LNCAP (cell line): ENCODE results near the gene JPT2.

ENCODE experiments used
- TF ChIP-seq, protein P1 (sequence below): fragments of 450-650 bp; IDR thresholded peaks from 2 replicates; pipeline ENCODE4 v1.5.1; 2017; ENCODE audit warnings: mild to moderate bottlenecking

JPT2 gene

DNA sequence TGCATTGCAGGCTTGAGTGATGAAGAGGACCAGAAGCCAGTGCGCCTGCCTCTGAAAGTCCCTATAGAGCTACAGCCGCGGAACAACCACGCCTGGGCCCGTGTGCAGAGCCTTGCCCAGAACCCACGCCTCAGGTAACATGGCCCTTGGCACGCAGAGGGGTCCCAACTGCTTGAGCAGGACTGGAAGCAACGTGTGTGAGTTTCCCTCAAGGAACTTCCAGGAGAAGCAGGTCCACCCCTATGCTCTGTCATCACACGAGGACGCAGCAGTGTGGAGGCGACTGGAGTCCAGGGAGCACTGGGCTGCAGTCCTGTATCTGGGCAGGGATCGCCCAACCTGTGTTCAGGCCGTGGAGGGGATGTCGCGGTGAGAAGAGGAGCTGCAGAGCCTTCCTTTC, 25.1 kb upstream of the JPT2 start:
- TF ChIP-seq, protein P1, sequence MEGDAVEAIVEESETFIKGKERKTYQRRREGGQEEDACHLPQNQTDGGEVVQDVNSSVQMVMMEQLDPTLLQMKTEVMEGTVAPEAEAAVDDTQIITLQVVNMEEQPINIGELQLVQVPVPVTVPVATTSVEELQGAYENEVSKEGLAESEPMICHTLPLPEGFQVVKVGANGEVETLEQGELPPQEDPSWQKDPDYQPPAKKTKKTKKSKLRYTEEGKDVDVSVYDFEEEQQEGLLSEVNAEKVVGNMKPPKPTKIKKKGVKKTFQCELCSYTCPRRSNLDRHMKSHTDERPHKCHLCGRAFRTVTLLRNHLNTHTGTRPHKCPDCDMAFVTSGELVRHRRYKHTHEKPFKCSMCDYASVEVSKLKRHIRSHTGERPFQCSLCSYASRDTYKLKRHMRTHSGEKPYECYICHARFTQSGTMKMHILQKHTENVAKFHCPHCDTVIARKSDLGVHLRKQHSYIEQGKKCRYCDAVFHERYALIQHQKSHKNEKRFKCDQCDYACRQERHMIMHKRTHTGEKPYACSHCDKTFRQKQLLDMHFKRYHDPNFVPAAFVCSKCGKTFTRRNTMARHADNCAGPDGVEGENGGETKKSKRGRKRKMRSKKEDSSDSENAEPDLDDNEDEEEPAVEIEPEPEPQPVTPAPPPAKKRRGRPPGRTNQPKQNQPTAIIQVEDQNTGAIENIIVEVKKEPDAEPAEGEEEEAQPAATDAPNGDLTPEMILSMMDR: no peak

DNA sequence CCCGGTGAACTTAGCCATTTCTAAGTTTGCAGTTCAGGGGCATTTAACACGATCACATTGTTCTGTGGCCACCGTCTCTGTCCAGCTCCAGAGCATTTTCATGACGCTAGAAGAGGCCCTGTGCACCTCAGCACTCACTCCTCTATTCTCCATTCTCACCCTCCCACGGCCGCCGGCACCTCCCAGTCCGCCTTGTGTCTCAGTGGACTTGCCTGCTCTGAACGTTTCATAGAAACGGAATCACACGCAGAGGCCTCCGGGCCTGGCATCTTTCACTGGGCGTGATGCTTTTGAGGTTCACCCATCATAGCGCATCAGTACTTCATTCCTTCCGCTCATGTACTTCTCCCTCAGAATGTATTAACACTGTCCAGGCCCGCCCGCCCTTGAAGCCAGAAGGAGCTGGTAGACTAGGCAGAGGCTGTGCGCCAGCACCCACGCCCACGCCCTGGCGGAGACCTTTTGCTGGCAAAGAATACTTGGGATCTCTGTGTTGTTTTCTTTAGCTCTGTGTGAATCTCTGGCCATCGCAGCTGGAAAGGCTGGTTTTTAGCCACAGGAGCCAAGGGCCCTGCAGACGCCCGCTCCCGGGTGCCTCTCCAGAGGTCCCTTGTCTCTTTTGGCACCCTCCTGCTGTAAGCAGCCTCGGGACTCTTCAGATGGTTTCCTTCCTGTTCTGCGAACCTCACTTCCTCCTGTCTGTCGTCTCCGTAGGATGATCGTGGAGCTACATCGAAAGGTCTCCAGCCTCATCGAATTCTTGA, 23.4 kb upstream of the JPT2 start:
- TF ChIP-seq, protein P1: no peak

DNA sequence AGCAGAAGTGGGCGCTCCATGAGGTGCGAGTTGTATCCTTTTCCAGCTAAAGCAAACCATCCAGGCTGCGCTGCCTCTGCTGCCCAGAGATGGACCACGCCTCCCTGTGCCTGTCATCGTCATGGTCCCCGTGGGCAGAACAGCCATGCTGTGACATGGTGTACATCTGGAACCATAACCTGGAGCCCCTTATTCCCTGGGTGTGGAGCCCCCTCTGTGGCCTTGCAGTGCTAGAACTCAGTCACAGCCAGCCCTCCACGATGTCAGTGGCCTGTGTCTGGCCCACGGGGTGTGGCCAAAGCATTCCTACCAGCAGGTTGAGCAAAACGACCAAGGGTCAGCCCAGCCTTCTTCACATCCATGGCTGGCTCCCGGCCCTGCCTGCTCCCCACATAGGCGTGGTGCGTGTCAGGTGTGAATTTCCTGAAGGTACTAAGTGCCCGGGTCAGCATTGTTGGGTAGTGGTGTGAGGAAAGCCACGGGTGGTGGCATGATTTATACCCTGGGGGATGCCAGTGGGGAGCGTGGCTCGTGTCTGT, 22.7 kb upstream of the JPT2 start:
- TF ChIP-seq, protein P1: no peak

DNA sequence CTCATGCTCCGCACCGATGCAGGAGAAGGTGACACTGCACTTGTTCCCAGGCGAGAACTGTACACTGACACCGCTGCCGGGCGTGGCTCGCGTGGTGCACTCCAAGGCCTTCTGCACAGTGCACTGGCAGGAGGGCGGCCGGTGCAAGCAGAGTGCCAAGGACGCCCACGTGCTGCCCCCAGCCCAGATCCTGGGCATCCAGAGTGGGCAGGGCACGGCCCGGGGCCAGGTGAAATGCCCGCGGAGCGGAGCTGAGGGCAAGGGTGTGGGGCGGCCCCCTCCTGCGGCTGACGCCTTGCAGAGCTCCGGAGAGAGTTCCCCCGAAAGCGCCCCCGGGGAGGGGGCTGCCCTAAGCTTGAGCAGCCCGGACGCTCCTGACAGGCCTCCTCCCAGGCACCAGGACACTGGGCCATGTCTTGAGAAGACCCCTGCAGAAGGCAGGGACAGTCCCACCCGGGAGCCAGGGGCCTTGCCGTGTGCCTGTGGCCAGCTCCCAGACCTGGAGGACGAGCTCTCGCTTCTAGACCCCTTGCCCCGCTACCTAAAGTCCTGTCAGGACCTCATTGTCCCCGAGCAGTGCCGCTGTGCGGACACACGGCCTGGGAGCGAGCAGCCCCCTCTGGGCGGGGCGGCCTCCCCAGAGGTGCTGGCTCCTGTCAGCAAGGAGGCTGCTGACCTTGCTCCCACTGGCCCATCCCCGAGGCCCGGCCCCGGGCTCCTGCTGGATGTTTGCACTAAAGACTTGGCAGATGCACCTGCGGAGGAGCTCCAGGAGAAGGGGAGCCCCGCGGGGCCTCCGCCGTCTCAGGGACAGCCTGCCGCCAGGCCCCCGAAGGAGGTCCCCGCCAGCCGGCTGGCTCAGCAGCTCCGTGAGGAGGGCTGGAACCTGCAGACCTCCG, 21.9 kb upstream of the JPT2 start:
- TF ChIP-seq, protein P1: no peak

DNA sequence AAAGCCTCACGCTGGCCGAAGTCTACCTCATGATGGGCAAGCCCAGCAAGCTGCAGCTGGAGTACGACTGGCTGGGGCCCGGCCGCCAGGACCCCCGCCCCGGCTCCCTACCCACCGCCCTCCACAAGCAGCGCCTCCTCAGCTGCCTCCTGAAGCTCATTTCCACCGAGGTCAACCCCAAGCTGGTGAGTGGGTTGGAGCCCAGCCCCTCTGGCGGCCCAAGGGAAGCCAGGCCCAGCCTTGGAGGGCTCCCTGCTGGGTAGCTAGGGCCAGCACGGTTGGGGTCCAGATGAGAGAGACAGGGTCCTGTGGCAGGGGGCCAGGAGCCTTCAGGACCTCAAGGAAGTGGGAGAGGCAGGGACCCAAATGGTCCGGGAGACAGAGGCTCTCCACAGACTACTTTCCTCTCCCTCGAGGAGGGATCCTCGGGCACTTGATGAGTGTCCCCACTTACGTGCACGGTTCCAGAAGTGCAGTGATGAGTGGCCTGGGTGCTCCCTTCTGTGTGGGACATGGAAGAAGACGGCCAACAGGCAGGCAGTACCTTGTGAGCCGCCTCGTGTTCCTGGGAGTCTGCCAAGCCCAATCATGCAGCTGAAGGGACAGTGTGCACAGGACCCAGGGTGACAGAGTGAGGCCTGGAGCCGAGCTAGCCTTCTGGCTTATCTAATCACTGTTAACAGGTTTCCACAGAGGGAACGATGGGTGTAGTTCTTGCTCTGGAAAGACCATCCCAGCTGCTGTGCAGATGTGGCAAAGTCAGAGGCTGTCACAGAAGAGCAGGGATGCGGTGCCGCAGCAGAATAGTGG, 21.1 kb upstream of the JPT2 start:
- TF ChIP-seq, protein P1: no peak

DNA sequence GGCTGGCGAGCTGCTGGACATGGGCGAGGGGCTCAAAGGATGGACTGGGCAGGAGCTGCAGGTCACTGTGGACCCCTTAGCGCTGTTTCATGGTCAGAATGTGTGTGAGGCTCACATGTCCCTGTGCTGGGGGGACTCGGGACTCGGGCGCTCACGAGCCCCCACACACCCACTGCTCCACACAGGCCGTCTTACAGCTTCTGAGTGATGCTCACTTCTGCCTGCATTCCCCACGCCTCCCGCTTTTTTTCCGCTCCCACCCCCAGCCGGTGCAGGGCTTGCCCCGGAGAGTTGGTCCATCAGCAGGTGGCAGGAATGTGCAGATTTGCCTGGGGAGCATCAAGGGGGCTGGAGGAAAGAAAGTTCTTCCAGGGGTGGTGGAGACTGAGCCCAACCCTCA, 20.2 kb upstream of the JPT2 start:
- TF ChIP-seq, protein P1: no peak

DNA sequence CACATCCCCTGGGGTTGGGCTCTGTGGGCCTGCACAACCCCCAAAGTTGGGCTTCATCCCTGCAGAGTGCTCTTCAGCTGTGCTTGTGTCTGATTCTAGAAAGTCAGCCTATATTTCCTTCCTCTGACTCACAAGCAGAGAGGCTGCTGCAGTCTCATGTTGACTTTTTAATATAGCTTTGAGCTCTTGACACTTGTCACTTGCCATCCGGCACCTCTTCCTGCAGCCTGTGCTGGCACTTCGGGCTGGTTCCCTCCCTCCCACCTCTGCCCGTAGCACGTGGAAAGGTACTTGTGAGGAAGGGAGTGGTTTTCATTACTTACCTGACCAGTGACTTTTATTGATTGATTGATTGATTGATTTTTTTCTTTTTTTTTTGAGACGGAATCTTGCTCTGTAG, 19.0 kb upstream of the JPT2 start:
- TF ChIP-seq, protein P1: no peak
